ENCODE results near the gene NHEJ1.

NHEJ1 gene

GRCh38 chr2:219183151-219183772 lies 22.6 kb upstream of the NHEJ1 start:
- no peaks in the 10 kb centered on the region for H3K27me3 ChIP-seq (replicated peaks; ENCODE audit: control insufficient read depth, insufficient read depth, low read length)
- H3K36me3 ChIP-seq (ENCODE audit: control insufficient read depth, insufficient read depth, low read length) = peaks cover 31% of the 10 kb centered on the region
- DNase-seq (ENCODE audit: extremely low read depth, insufficient read length) = no peak

GRCh38 chr2:219182331-219183150 lies 21.9 kb upstream of the NHEJ1 start:
- no peak overlapping the region for H3K4me3 ChIP-seq (replicated peaks; ENCODE audit: low read depth, low read length)
- no peak for DNase-seq (ENCODE audit: extremely low read depth, insufficient read length)
- H3K36me3 ChIP-seq (ENCODE audit: control insufficient read depth, insufficient read depth, low read length) = peaks cover 31% of the 10 kb centered on the region
- no peaks in the 10 kb centered on the region for H3K27me3 ChIP-seq (replicated peaks; ENCODE audit: control insufficient read depth, insufficient read depth, low read length)
- TF ChIP-seq CTCF (IDR thresholded peaks at IDR 0.05; ENCODE audit: insufficient read depth, low read length, poor library complexity, severe bottlenecking) = no peak

More at GRCh38 chr2:219183151-219183772, 22.6 kb upstream of the NHEJ1 start:
- no peak overlapping the region for H3K4me3 ChIP-seq (replicated peaks; ENCODE audit: low read depth, low read length)
- no peak for TF ChIP-seq CTCF (IDR thresholded peaks at IDR 0.05; ENCODE audit: insufficient read depth, low read length, poor library complexity, severe bottlenecking)

GRCh38 chr2:219181531-219181930 lies 20.9 kb upstream of the NHEJ1 start:
- no peak for TF ChIP-seq CTCF (IDR thresholded peaks at IDR 0.05; ENCODE audit: insufficient read depth, low read length, poor library complexity, severe bottlenecking)
- Histone ChIP-seq H3K36me3 (ENCODE audit: control insufficient read depth, insufficient read depth, low read length) (peaks cover 31% of the 10 kb centered on the region), H3K27me3 (replicated peaks; ENCODE audit: control insufficient read depth, insufficient read depth, low read length) (no peaks in the 10 kb centered on the region), H3K4me3 (replicated peaks; ENCODE audit: low read depth, low read length) (no peak overlapping the region)
- DNase-seq (ENCODE audit: extremely low read depth, insufficient read length) = no peak

GRCh38 chr2:219180961-219181360 lies 20.3 kb upstream of the NHEJ1 start:
- no peak for TF ChIP-seq CTCF (IDR thresholded peaks at IDR 0.05; ENCODE audit: insufficient read depth, low read length, poor library complexity, severe bottlenecking)

GRCh38 chr2:219179601-219180465 lies 19.2 kb upstream of the NHEJ1 start:
- Histone ChIP-seq H3K27me3 (replicated peaks; ENCODE audit: control insufficient read depth, insufficient read depth, low read length) (no peaks in the 10 kb centered on the region), H3K36me3 (ENCODE audit: control insufficient read depth, insufficient read depth, low read length) (peaks cover 33% of the 10 kb centered on the region), H3K4me3 (replicated peaks; ENCODE audit: low read depth, low read length) (no peak overlapping the region)
- no peak for DNase-seq (ENCODE audit: extremely low read depth, insufficient read length)
- no peak for TF ChIP-seq CTCF (IDR thresholded peaks at IDR 0.05; ENCODE audit: insufficient read depth, low read length, poor library complexity, severe bottlenecking)

More at GRCh38 chr2:219180961-219181360, 20.3 kb upstream of the NHEJ1 start:
- Histone ChIP-seq H3K27me3 (replicated peaks; ENCODE audit: control insufficient read depth, insufficient read depth, low read length) (no peaks in the 10 kb centered on the region), H3K36me3 (ENCODE audit: control insufficient read depth, insufficient read depth, low read length) (peaks cover 31% of the 10 kb centered on the region), H3K4me3 (replicated peaks; ENCODE audit: low read depth, low read length) (no peak overlapping the region)
- DNase-seq (ENCODE audit: extremely low read depth, insufficient read length) = no peak

All from GM06990 (cell line).